Femur (tissue), 1 donor: ENCODE data around the gene ZDHHC7.
"Not testable (repeated sequence)": the region's sequence is repeated elsewhere in the genome, so short reads cannot be mapped to it uniquely, and the experiment has no call there.

Source experiments
- DNase-seq: peaks from one replicate; pipeline ENCODE4 v3.0.0-alpha.2; 2017

Gene ZDHHC7

GRCh38 chr16:85042606-85043005, 31.3 kb upstream of the ZDHHC7 start:
- DNase-seq = no peak

- DNase-seq = no peak
Measured at GRCh38 chr16:85042167-85042526, 30.8 kb upstream of the ZDHHC7 start.

DNA sequence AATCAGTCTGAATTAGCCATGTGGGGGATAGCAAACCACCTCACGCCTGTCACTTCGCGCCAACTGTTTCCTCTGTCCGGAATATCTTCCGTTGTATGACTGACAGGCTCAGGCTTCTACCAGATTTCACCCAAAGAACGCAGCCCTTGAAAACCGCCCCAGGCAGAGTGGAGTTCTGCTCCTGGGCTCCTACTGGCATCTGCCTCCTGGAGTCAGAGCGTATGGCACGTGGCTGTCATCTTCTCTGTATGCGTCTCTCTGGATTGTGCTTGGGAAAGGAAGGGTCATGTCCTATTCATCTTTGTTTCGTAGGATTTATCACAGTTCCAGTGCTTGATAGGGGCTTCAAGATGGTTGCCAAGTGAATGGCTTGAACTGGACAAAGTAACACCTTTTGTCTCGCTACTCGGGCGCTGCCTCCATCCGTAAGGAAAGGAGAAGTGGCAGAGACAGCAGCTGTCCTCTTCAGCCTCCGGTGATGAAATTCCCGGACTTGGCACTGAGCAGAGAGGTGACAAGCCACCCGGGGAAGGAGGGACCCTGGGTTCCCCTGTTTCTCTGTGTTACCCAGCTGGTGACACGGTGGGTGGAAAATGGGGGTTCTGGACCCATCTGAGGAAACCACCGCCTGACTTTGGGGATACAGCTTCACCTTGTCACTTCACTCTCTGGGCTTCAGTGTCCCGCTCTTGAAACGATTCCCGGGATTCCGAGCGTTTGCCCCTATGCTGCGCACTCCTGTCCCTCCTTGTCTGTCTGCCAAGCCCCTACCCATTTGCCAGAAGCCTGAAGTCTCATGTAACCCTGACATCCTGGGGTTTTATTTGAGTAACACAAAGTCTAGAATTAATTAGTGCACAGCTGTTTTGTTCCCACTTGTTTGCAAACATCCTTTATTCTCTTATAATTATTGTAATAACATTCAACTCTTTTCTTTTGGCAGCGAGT, 30.2 kb upstream of the ZDHHC7 start:
- no peak for DNase-seq

- no peak for DNase-seq
Measured at GRCh38 chr16:85040685-85041084, 29.4 kb upstream of the ZDHHC7 start.

DNA sequence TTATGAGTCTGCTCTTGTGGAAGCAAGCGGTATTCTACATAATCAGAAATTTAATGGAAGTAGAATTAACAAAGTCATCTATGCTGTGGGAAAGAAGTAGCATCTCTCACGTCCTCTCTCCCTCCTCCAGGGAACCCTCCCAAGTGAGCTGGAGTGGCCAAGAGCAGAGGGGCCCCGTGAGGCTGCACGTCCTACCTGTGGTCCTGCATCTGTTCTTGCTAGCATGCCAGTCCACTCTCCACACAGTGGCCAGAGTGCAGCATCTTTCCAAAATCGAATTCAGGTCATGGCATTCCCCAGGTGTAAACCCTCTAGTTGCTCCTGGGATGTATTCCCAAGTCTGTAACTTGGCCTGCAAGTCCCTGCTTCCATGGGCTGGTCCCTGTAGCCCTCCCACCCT, 26.4 kb upstream of the ZDHHC7 start:
- DNase-seq = no peak

DNA sequence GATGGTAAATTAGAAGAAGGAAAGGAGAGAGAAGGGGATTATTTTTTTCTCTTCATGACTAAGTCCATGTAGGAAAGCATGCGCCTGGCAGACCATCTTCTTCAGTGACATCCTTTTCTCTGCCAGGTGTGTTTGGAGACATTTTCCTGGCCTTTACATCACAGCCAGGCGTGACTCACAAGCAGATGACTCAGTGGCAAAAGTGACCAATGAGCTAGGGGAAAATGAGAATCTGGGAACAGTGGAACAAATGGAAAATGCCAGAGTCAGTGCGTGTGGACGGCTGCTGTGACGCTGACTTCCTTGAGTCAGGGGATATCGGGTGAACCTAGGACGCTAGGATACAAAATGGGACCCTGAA, 25.7 kb upstream of the ZDHHC7 start:
- peak; percentile 56 for DNase-seq

DNA sequence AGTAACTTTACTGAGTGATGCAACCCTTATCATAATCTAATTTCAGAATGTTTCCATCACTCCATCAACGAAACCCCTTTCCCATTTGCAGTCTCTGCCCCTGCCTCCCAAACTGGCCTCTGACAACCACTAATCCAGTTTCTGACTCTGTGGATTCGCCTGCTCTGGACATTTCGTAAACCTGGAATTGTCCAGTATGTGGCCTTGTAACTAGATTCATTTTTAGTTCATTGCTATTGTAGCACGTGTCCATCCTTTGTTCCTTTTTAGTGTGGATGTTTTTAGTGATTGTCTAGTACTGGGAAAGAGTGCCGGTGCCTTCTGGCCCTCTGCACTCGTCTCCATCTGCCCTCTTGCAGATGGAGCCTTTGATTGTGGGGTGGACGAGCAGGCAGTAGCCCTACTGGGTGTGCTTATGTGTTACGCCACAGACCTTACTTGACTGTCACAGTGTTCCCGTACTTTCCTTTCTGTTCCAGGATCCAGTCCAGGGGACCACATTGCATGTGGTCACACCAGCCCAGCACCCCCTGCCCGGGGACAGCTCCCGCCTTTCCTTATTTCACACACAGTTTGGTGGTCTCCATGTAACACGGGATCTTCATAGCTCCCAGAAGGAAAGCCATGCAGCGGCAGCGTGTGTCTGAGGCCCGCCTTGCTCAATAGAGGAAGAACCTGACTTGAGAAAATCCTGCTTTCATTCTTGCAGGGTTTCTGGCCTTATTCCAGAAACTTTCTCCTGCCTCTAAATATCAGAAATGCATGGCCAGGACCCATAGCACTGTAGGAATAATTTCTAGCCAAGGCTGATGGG, 25.1 kb upstream of the ZDHHC7 start:
- no peak for DNase-seq

- no peak for DNase-seq
Measured at GRCh38 chr16:85034591-85035433, 23.5 kb upstream of the ZDHHC7 start.

- DNase-seq = no peak
Measured at GRCh38 chr16:85033171-85033570, 21.8 kb upstream of the ZDHHC7 start.

DNA sequence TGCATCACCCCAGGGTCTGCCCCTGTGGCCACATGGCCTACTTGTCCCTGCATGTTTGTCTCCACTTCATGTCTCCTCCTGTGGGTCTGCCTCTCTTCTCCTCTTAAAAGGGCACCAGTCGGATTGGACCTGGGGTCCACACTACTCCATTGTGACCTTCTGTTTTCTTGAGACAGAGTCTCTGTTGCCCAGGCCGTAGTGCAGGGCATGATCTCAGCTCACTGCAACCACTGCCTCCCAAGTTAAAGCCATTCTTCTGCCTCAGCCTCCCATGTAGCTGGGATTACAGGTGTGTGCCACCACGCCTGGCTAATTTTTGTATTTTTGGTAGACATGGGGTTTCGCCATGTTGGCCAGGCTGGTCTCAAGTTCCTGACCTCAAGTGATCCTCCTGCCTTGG, 20.9 kb upstream of the ZDHHC7 start:
- DNase-seq = not testable (repeated sequence)

GRCh38 chr16:85031451-85031850, 20.1 kb upstream of the ZDHHC7 start:
- DNase-seq = no peak

DNA sequence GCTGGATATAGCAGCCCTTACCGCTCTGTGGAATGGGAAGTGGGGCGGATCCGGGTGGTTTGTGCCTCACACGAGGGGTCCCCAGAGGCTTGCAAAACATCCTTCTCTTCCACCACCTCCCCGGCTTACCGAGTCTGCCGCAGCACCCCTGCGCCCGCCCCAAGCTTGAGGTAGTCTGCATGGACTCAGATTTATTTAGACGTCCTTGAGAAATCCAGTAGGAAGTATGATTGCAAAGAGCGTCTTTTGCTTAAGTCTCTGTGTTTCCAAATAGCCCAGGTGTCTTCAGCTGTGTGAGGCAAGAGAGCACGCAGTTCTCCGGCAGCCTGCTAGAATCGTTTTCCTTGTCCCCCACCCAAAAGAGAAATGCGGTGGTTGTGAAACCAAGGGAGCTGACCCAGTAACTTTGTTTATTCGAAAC, 18.7 kb upstream of the ZDHHC7 start:
- no peak for DNase-seq

- no peak for DNase-seq
Measured at GRCh38 chr16:85029408-85029784, 18.1 kb upstream of the ZDHHC7 start.

DNA sequence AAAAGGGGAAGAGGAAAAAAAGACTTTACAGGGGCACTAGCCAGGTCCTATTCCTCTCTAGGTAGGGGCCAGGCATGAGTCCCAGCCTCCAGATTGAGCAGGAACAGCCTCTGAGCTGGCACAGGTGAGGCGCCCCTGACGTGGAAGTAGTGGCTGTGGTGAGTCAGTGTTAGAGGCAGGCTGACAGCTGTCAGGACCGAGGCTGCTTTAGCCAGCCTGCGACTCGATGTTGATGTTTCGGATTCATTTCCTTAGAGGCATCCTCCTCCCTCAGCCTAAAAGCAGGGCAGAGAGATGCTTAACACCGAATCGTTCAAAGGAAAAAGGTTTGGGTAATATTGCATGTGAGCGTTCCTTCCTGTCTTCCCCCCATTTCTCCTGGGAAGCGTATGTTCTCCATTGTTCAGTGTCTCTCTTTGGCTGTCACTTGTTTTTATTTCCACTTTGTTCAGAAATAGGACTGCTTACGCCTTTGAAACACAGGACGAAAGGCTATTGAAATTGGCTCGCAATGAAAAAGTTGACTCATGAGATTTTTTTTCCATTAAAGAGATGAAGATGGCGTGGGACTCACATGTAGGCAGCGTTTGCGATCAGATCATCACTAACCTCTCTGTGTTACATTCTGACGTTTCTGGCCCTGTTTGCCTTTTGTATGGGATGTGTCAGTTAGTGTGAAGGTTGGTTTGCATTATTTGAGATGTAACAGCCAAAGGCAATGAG, 17.5 kb upstream of the ZDHHC7 start:
- no peak for DNase-seq

DNA sequence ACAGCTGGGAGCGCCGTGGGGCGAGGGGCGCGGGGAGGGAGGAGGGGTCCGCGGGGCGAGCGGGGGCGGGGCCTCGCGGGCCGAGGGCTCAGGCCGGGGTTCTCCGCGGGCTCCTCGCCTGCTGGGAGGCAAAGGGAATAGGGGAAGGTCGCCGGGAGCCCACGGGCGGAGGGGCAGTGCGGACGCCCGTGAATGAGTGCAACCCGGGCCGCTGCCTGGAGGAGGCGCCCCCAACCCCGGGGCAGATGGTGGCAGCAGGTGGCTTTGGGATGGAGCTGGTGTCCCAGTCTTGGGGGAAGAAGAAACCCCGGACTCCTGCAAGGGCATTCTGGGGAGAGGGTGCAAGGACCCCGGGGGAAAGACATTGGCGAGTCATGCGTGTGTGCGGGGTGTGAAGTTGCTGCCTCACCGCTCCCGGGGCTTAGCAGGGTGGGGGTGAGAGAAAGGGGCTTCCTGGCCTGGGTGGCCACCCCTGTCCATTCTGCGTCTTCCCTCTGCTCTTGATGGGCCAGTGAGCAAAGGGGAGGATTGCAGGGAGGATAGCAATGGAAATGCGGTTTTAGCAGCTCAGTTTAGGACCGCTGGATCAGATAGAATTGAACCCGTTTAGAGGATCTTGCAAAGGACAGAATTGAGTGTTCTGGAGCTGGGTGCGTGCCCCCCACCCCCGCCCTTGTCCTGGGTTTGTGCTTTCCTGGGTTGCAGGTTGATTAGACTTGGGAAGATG, 16.8 kb upstream of the ZDHHC7 start:
- no peak for DNase-seq

DNA sequence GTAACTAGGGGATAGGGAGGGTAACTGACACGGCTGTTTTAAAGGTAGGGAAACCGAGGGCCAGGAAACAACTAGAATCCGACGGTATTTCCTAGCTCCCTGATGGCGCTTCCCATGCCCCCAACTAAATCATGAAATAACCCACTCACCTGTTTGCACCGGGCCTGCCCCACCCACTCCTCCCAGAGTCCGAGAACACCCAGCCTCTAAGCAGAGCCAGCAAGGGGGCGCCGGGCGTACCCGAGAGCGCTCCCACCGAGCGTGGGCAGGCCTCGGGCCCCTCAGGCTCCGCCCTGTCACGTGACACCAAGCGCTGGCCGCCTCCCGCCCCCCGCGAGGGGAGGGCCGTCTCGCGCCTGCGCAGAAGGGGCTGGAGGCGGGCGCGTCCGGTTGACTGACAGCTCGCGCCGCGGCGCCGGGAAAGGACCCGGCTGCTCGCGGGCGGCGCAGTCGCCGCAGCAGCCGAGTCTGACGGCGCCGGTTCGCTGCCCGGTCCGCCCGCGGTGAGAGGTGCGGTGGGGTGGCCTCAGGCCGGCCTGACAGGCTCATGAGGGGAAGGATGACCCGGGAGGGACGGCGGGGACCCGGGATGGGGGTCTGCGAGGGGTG, 16.1 kb upstream of the ZDHHC7 start, which contains the start of gene KIAA0513:
TSS of gene KIAA0513 (plus strand) at position 447 of the 609 bp plus-strand sequence. CDS start 39,277 bp downstream, outside the sequence.
- peak; percentile 96 for DNase-seq

GRCh38 chr16:85026703-85027102, 15.4 kb upstream of the ZDHHC7 start:
- no peak for DNase-seq

DNA sequence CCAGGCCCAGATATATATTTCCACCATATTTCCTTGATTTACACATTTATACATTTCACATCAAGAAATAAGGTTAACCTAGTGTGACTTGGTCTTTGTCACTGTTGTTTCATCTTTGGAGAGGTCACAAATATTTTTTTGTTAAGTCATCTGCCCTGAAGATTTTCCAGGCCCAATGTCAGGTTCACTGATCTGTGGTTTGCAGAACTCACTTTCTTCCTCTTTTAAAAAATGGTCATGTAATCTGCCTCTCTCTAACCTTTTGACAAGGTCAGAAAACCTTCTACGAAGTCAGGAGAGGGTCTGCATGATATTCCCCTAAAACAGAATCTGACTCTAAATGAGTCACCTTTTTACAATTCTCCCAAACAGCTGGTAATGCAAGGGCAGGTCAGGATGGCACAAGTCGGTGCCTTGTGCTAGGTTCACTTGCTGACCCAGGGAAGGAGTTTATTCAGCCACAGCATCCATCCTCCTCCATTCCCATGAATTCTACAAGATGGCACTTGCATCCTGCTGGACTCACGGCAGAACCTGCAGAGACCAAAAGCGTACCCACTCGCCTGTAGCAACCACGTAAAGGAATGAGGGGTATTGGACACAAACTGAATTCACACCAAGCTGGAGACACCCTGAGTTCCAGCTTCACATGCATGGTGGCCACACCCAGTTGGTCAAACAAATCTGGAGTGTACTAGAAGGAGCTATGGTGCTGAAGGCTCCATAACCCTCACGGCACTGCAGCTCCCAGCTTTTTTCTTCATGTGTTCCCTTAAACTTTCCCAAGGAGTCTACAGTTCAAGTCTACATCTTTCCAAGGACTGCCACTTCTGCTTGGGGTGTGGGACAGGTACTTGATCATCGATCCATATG, 14.7 kb upstream of the ZDHHC7 start:
- no peak for DNase-seq

DNA sequence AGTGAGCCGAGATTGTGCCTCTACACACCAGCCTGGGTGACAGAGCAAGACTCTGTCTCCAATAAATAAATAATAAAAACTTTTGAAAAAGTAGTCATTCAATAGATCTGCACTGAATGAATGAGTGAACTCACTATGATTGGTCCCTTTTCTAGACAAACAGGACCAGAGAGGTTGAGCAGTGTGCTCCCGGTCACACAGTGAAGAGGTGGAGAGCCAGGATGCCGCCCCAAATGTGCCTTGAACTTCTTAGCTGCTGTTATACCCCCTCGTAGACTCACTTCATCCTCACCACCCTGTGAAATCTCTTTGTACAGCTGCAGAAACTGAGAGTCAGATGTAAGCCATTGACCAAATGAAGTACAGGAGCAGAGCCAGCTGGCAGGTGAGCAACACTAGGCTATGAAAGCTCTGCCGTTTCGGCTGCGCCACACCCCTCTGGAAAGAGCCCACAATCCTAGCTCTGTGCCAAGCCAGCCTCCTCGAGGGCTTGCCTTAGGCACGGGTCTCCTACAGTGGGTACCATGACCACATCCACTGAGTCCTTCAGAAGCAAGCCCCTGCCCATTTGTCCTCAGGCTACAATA, 8.4 kb upstream of the ZDHHC7 start:
- peak; percentile 63 for DNase-seq
